ENCODE results near the gene APBA1. TPM values are rescaled to one million over a fixed set of nuclear protein-coding genes. Genes with fewer than 3 reads are reported as not detected.

Gene APBA1
- total RNA-seq, 1 experiment from 2014 or later = 11.0 TPM

- Histone ChIP-seq H3K36me3 (no peaks in the 10 kb centered on the region), H3K9me3 (replicated peaks) (no peaks in the 10 kb centered on the region), H3K4me1 (replicated peaks) (peaks cover 18% of the 10 kb centered on the region), H3K27me3 (replicated peaks) (no peaks in the 10 kb centered on the region), H3K27ac (no peak overlapping the region), H3K4me3 (no peak overlapping the region)
- no peak for DNase-seq (ENCODE audit: low read depth in 1 of 2, low spot score in 2 of 2)
These were observed 25.4 kb downstream of the APBA1 start for GRCh38 chr9:69646810-69647209.

GRCh38 chr9:69645488-69645887, 26.7 kb downstream of the APBA1 start:
- no peaks in the 10 kb centered on the region for H3K9me3 ChIP-seq (replicated peaks)
- no peaks in the 10 kb centered on the region for H3K27me3 ChIP-seq (replicated peaks)
- no peaks in the 10 kb centered on the region for H3K36me3 ChIP-seq
- no peak overlapping the region for H3K4me3 ChIP-seq
- H3K27ac ChIP-seq = no peak overlapping the region
- no peak for DNase-seq (ENCODE audit: low read depth in 1 of 2, low spot score in 2 of 2)
- H3K4me1 ChIP-seq (replicated peaks) = peaks cover 16% of the 10 kb centered on the region

GRCh38 chr9:69643098-69643497, 29.1 kb downstream of the APBA1 start:
- Histone ChIP-seq H3K9me3 (replicated peaks) (no peaks in the 10 kb centered on the region), H3K4me1 (replicated peaks) (peaks cover 5% of the 10 kb centered on the region), H3K27ac (no peak overlapping the region), H3K36me3 (no peaks in the 10 kb centered on the region), H3K4me3 (no peak overlapping the region), H3K27me3 (replicated peaks) (no peaks in the 10 kb centered on the region)
- no peak for DNase-seq (ENCODE audit: low read depth in 1 of 2, low spot score in 2 of 2)

GRCh38 chr9:69637817-69638200, 34.4 kb downstream of the APBA1 start:
- Histone ChIP-seq H3K9me3 (replicated peaks) (no peaks in the 10 kb centered on the region), H3K27ac (peak overlapping the region; percentile 51), H3K27me3 (replicated peaks) (no peaks in the 10 kb centered on the region), H3K36me3 (no peaks in the 10 kb centered on the region), H3K4me3 (no peak overlapping the region), H3K4me1 (replicated peaks) (peaks cover 17% of the 10 kb centered on the region)
- peak in 1 of 2 experiments; percentile 45 for DNase-seq (ENCODE audit: low read depth in 1 of 2, low spot score in 2 of 2)

- peak overlapping the region; percentile 51 for H3K27ac ChIP-seq
- H3K27me3 ChIP-seq (replicated peaks) = no peaks in the 10 kb centered on the region
- H3K4me1 ChIP-seq (replicated peaks) = peaks cover 17% of the 10 kb centered on the region
- no peak overlapping the region for H3K4me3 ChIP-seq
- DNase-seq (ENCODE audit: low read depth in 1 of 2, low spot score in 2 of 2) = peak in 1 of 2 experiments; percentile 31
- H3K9me3 ChIP-seq (replicated peaks) = no peaks in the 10 kb centered on the region
- H3K36me3 ChIP-seq = no peaks in the 10 kb centered on the region
These were observed 34.9 kb downstream of the APBA1 start for GRCh38 chr9:69637193-69637816.

GRCh38 chr9:69633716-69634115, 38.5 kb downstream of the APBA1 start:
- Histone ChIP-seq H3K4me1 (replicated peaks) (peaks cover 17% of the 10 kb centered on the region), H3K4me3 (no peak overlapping the region), H3K36me3 (no peaks in the 10 kb centered on the region), H3K27me3 (replicated peaks) (no peaks in the 10 kb centered on the region), H3K9me3 (replicated peaks) (no peaks in the 10 kb centered on the region), H3K27ac (no peak overlapping the region)
- DNase-seq (ENCODE audit: low read depth in 1 of 2, low spot score in 2 of 2) = no peak

- no peak overlapping the region for H3K4me3 ChIP-seq
- H3K27ac ChIP-seq = no peak overlapping the region
- no peak for DNase-seq (ENCODE audit: low read depth in 1 of 2, low spot score in 2 of 2)
- peaks cover 10% of the 10 kb centered on the region for H3K4me1 ChIP-seq (replicated peaks)
- H3K27me3 ChIP-seq (replicated peaks) = no peaks in the 10 kb centered on the region
- H3K9me3 ChIP-seq (replicated peaks) = no peaks in the 10 kb centered on the region
- no peaks in the 10 kb centered on the region for H3K36me3 ChIP-seq
These were observed 39.4 kb downstream of the APBA1 start for GRCh38 chr9:69632768-69633167.

GRCh38 chr9:69627281-69627680, 44.9 kb downstream of the APBA1 start:
- no peaks in the 10 kb centered on the region for H3K4me1 ChIP-seq (replicated peaks)
- no peaks in the 10 kb centered on the region for H3K9me3 ChIP-seq (replicated peaks)
- H3K27ac ChIP-seq = no peak overlapping the region
- no peaks in the 10 kb centered on the region for H3K27me3 ChIP-seq (replicated peaks)
- H3K36me3 ChIP-seq = no peaks in the 10 kb centered on the region
- no peak for DNase-seq (ENCODE audit: low read depth in 1 of 2, low spot score in 2 of 2)
- no peak overlapping the region for H3K4me3 ChIP-seq

- DNase-seq (ENCODE audit: low read depth in 1 of 2, low spot score in 2 of 2) = no peak
- Histone ChIP-seq H3K27ac (no peak overlapping the region), H3K4me3 (no peak overlapping the region), H3K36me3 (no peaks in the 10 kb centered on the region), H3K4me1 (replicated peaks) (no peaks in the 10 kb centered on the region), H3K9me3 (replicated peaks) (no peaks in the 10 kb centered on the region), H3K27me3 (replicated peaks) (no peaks in the 10 kb centered on the region)
These were observed 48.9 kb downstream of the APBA1 start for GRCh38 chr9:69623276-69623675.

- Histone ChIP-seq H3K27me3 (replicated peaks) (no peaks in the 10 kb centered on the region), H3K27ac (no peak overlapping the region), H3K36me3 (no peaks in the 10 kb centered on the region), H3K4me1 (replicated peaks) (no peaks in the 10 kb centered on the region), H3K4me3 (no peak overlapping the region), H3K9me3 (replicated peaks) (no peaks in the 10 kb centered on the region)
- no peak for DNase-seq (ENCODE audit: low read depth in 1 of 2, low spot score in 2 of 2)
These were observed 49.5 kb downstream of the APBA1 start for GRCh38 chr9:69622676-69623075.

GRCh38 chr9:69621730-69622460, 50.3 kb downstream of the APBA1 start:
- Histone ChIP-seq H3K27ac (no peak overlapping the region), H3K9me3 (replicated peaks) (no peaks in the 10 kb centered on the region), H3K4me1 (replicated peaks) (no peaks in the 10 kb centered on the region), H3K4me3 (no peak overlapping the region), H3K27me3 (replicated peaks) (no peaks in the 10 kb centered on the region), H3K36me3 (no peaks in the 10 kb centered on the region)
- no peak for DNase-seq (ENCODE audit: low read depth in 1 of 2, low spot score in 2 of 2)

GRCh38 chr9:69620731-69621130, 51.4 kb downstream of the APBA1 start:
- Histone ChIP-seq H3K9me3 (replicated peaks) (no peaks in the 10 kb centered on the region), H3K4me1 (replicated peaks) (no peaks in the 10 kb centered on the region), H3K27ac (no peak overlapping the region), H3K27me3 (replicated peaks) (no peaks in the 10 kb centered on the region), H3K36me3 (no peaks in the 10 kb centered on the region), H3K4me3 (no peak overlapping the region)
- no peak for DNase-seq (ENCODE audit: low read depth in 1 of 2, low spot score in 2 of 2)

GRCh38 chr9:69619233-69619632, 52.9 kb downstream of the APBA1 start:
- no peak for DNase-seq (ENCODE audit: low read depth in 1 of 2, low spot score in 2 of 2)
- Histone ChIP-seq H3K4me1 (replicated peaks) (no peaks in the 10 kb centered on the region), H3K9me3 (replicated peaks) (no peaks in the 10 kb centered on the region), H3K36me3 (no peaks in the 10 kb centered on the region), H3K27me3 (replicated peaks) (no peaks in the 10 kb centered on the region), H3K27ac (no peak overlapping the region), H3K4me3 (no peak overlapping the region)

- H3K4me1 ChIP-seq (replicated peaks) = no peaks in the 10 kb centered on the region
- H3K27me3 ChIP-seq (replicated peaks) = no peaks in the 10 kb centered on the region
- DNase-seq (ENCODE audit: low read depth in 1 of 2, low spot score in 2 of 2) = no peak
- no peaks in the 10 kb centered on the region for H3K9me3 ChIP-seq (replicated peaks)
- no peaks in the 10 kb centered on the region for H3K36me3 ChIP-seq
- no peak overlapping the region for H3K27ac ChIP-seq
- no peak overlapping the region for H3K4me3 ChIP-seq
These were observed 55.2 kb downstream of the APBA1 start for GRCh38 chr9:69617006-69617405.

Measured in SJSA1 (cell line).